Astrocyte of the spinal cord (primary cell): Measurements from ENCODE around the gene C16orf96.

ENCODE experiments used
- DNase-seq: peaks from one replicate; pipeline ENCODE4 v3.0.0; 2011; ENCODE audit warnings: low read depth, low spot score
- H3K4me3 ChIP-seq: 2 replicates; pipeline ENCODE4 v1.5.1; 2011; ENCODE audit warnings: low read depth, mild to moderate bottlenecking, low read length, moderate library complexity
- in situ Hi-C: cut with HindIII; loops from 2 replicates; pipeline ENCODE4 v1.10.0; 2017; ENCODE audit warnings: low sequenced_read_pairs
- TF ChIP-seq, protein P1 (sequence below): IDR thresholded peaks from 2 replicates; pipeline ENCODE4 v1.5.1; 2012; ENCODE audit warnings: low read depth, mild to moderate bottlenecking, low read length, inconsistent platforms

C16orf96 gene

DNA sequence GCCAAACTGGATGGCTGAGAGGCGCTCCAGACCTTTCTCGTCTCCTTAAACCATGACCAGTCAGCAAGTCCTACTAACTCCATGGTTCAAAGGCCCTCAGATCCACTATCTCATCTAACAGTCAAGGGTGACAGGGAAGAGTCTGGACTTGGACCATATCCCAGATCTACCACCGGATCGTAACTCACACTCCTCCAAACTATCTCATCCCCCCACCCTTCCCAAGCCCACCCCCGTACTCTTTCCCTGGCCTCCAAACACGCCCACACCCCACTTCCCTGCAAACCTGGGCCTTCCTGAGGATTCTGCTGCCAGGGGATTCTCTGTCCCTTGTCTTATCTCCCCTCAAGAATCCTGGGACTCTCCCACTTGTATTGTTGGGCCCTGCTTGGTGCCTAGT, 22.6 kb upstream of the C16orf96 start:
- in situ Hi-C loops, result no loop called here
- TF ChIP-seq, protein P1, sequence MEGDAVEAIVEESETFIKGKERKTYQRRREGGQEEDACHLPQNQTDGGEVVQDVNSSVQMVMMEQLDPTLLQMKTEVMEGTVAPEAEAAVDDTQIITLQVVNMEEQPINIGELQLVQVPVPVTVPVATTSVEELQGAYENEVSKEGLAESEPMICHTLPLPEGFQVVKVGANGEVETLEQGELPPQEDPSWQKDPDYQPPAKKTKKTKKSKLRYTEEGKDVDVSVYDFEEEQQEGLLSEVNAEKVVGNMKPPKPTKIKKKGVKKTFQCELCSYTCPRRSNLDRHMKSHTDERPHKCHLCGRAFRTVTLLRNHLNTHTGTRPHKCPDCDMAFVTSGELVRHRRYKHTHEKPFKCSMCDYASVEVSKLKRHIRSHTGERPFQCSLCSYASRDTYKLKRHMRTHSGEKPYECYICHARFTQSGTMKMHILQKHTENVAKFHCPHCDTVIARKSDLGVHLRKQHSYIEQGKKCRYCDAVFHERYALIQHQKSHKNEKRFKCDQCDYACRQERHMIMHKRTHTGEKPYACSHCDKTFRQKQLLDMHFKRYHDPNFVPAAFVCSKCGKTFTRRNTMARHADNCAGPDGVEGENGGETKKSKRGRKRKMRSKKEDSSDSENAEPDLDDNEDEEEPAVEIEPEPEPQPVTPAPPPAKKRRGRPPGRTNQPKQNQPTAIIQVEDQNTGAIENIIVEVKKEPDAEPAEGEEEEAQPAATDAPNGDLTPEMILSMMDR, result no peak
- DNase-seq, result no peak
- no peak overlapping the region for H3K4me3 ChIP-seq

DNA sequence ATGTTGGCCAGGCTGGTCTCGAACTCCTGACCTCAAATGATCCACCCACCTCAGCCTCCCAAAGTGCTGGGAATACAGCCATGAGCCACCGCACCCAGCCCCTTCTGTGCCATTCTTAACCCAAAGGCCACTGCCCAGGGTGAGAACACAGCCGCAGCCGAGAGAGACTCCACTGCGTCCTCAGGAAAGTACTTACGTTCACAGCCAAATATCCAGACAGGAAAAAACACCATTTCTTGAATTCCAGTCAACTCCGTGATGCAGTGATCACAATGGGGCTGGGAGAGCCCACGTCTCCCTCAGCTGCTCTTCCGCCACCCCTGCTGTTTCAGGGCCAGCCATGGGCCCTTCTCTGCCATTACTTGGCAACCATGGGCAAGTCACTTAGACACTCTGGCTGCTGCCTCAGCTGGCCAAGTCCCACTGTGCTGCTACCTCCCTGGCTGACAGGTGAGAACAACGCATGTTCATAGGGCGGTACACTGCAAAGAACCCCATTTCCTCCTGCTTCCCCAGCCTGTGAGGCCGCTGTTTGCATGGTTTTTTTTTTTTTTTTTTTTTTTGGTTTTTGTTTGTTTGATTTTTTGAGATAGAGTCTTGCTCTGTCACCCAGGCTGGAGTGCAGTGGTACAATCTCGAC, 21.9 kb upstream of the C16orf96 start:
- H3K4me3 ChIP-seq, result no peak overlapping the region
- in situ Hi-C loops, result no loop called here
- no peak for DNase-seq
- TF ChIP-seq, protein P1, result no peak

DNA sequence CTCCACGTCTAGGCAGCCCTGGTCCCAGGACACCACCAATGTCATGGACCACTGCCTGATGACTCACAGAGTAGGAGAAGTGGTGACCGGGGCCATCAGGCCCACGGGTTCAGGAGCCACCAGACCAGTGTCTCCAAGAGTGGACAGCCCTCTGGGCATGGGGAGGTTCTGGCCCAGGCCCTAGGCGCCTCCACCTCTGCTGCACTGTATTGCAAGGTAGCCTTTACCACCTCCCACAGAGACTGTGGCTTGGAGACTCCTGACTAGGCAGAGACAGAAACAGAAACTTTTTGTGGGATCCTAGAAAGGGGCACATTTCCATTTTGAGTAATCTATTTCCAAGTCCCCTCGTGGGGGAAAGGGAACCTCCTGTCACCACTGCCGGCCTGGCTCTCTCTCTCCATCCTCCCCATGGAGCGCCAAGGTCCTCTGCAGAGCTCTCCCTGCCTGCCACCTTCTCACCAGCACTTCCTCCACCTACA, 20.5 kb upstream of the C16orf96 start:
- DNase-seq, result no peak
- in situ Hi-C loops, result no loop called here
- no peak overlapping the region for H3K4me3 ChIP-seq
- TF ChIP-seq, protein P1, result no peak

DNA sequence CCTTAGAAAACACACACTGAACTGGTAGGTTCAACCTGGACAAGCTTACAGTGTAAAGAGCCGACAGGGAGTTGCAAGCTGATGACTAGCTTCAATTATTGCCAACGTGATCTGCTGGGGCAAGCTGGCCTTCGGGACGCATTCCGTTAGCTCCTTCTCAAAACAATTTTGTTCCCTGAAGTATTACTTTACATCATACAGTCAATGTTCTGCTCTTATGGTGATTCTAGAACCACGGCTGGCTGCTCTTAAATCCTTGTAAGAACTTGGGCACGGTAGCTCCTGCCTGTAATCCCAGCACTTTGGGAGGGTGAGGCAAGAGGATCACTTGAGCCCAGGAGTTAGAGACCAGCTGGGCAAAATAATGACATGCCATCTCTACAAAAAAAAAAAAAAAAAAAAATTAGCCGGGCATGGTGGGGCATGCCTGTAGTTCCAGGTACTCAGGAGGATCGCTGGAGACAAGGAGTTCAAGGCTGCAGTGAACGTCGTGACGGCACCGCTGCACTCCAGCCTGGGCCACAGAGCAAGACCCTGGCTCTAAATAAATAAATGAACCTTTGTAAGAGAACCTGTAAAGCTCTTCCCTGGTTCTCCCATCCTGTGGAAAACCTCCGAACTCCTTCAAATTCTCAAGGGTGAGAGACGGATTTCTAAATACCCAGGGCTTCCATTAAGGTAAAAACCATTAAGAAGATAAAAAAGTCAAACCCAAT, 19.6 kb upstream of the C16orf96 start:
- in situ Hi-C loops, result no loop called here
- H3K4me3 ChIP-seq, result no peak overlapping the region
- TF ChIP-seq, protein P1, result no peak
- no peak for DNase-seq

DNA sequence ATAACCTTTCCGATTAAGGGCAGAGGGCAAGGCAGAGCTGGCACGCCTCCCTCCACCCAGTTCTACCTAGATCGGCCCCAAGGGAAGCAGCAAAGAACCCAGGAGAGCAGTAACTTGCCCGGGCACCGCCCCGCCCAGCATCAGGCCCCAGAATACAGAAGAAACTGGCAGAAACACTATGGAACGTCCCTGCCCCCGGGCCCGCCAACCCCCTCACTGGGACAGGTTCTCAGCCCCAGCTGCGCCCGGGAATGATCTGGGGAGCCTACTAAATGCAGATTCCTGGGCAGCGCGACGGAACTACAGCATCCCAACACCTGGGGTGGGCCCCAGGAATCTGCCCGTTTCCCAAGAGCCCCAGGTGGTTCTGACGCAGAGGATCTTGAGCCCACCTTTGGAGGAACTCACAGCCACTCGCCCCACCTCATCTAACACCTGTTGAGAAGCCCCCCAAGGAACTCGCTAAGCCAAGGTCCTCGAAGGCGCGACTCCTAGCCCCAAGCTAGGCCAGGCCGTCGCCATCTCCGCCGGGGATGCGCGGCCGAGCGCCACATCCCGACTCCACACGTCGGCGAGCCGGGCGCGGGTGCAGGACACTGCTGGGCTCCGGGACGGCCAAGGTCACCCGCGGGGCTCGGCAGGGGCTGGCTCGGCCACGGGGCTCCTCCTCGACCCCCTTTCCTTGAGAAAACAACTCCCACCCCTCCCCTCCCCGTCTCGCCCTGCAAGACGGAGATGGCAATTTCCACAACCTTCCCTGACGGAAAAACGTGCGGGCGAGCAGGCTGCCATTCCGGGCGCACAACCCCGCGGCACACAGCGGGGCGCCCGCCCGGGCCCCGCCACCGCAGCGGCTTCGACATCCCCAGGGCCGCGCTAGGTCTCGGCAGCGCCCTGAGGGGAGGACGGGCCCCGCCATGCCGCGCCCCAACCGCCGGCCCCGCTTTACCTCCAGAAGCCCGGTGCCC, 18.5 kb upstream of the C16orf96 start:
- no peak for DNase-seq
- TF ChIP-seq, protein P1, result no peak
- in situ Hi-C loops, result no loop called here
- H3K4me3 ChIP-seq, result peak overlapping the region; percentile 59
